ENCODE data around the gene GFER. TPM values are rescaled to one million over a fixed set of nuclear protein-coding genes. Genes with fewer than 3 reads are reported as not detected.

The GFER gene
- polyA plus RNA-seq, 1 of the 3 experiments (the other 2 are of a cell fraction), result 20.4 TPM

GRCh38 chr16:2007081-2007836 is 23.3 kb downstream of the GFER start:
- Histone ChIP-seq H3K4me2 (peak overlapping the region; percentile 97), H3K27ac (ENCODE audit: low read depth in 2 of 2, low read length in 1 of 2) (peak overlapping the region in 1 of 2 experiments; percentile 19; a peak in 1 of 4 replicates), H2AFZ (ENCODE audit: low read depth) (no peak overlapping the region), H4K20me1 (ENCODE audit: insufficient read depth) (peaks cover 65% of the 10 kb centered on the region), H3K9ac (peak overlapping the region; percentile 95), H3K4me3 (ENCODE audit: low read depth in 2 of 2, low read length in 1 of 2) (peak overlapping the region; percentile 90 to 91; a peak in 3 of 4 replicates), H3K36me3 (replicated peaks in 1 of 2; ENCODE audit: control insufficient read depth in 1 of 2, insufficient read depth in 2 of 2, low read length in 1 of 2) (peaks cover 3 to 19% of the 10 kb centered on the region in 2 experiments), H3K79me2 (ENCODE audit: insufficient read depth) (peaks cover 82% of the 10 kb centered on the region), H3K9me2 (no peaks in the 10 kb centered on the region), H3K9me3 (no peaks in the 10 kb centered on the region), H3K4me1 (ENCODE audit: control insufficient read depth in 1 of 2, insufficient read depth in 2 of 2, low read depth in 1 of 2, low read length in 1 of 2) (peaks cover 24 to 61% of the 10 kb centered on the region in 2 experiments; a peak in 3 of 4 replicates), H3K27me3 (ENCODE audit: insufficient read depth) (no peaks in the 10 kb centered on the region), H3F3A (replicated peaks; ENCODE audit: insufficient read depth) (peaks cover 15% of the 10 kb centered on the region)
- 95% methylated on average over 8 of the region's 16 CpGs for WGBS (ENCODE audit: low lambda C conversion rate)
- POLR2A ChIA-PET, result interaction anchor here (1.4 kb wide), 1 partner anchor 148 kb away, joined by 8 read pairs; the partner anchor contains the start of gene TRAF7
- no peak for DNase-seq
- TF ChIP-seq EZH2phosphoT487 (IDR thresholded peaks at IDR 0.05; ENCODE audit: borderline replicate concordance, low read depth), result no peak
- TF ChIP-seq CHD2 (IDR thresholded peaks at IDR 0.05; ENCODE audit: low read length, partially characterized antibody), result no peak
- no peak for TF ChIP-seq NFIC (IDR thresholded peaks at IDR 0.05; ENCODE audit: borderline replicate concordance)
- TF ChIP-seq USF2 (IDR thresholded peaks at IDR 0.05; ENCODE audit: borderline replicate concordance, low read depth, low read length), result no peak
- TF ChIP-seq TCF12 (IDR thresholded peaks at IDR 0.05), result no peak
- TF ChIP-seq CTCF (IDR thresholded peaks at IDR 0.05), result no peak
- TF ChIP-seq ELF1 (IDR thresholded peaks at IDR 0.05), result no peak
- TF ChIP-seq RAD21 (IDR thresholded peaks at IDR 0.05; ENCODE audit: low read length), result no peak
- TF ChIP-seq FOXM1 (IDR thresholded peaks at IDR 0.05; ENCODE audit: low read depth), result no peak
- CTCF ChIA-PET, result interaction anchor here (1.1 to 1.7 kb wide), 2 partner anchors 18 to 40 kb away, joined by 3 to 5 read pairs; partner anchors contain the start of genes NTHL1 and TSC2

- H2AFZ ChIP-seq (ENCODE audit: low read depth), result no peak overlapping the region
- H3K4me1 ChIP-seq (ENCODE audit: control insufficient read depth in 1 of 2, insufficient read depth in 2 of 2, low read depth in 1 of 2, low read length in 1 of 2), result peaks cover 24 to 61% of the 10 kb centered on the region in 2 experiments; a peak in 3 of 4 replicates
- H3K4me2 ChIP-seq, result peak overlapping the region; percentile 97
- peaks cover 74% of the 10 kb centered on the region for H3K79me2 ChIP-seq (ENCODE audit: insufficient read depth)
- TF ChIP-seq EP300 (IDR thresholded peaks at IDR 0.05; ENCODE audit: borderline replicate concordance in 1 of 2, low read depth in 1 of 2, low read length in 1 of 2), result no peak
- no peak for TF ChIP-seq YY1 (IDR thresholded peaks at IDR 0.05; ENCODE audit: low read depth)
- TF ChIP-seq CHD2 (IDR thresholded peaks at IDR 0.05; ENCODE audit: low read length, partially characterized antibody), result no peak
- no peak for TF ChIP-seq NFIC (IDR thresholded peaks at IDR 0.05; ENCODE audit: borderline replicate concordance)
- H3K27ac ChIP-seq (ENCODE audit: low read depth in 2 of 2, low read length in 1 of 2), result peak overlapping the region; percentile 19 to 72; a peak in 2 of 4 replicates
- POLR2A ChIA-PET, result interaction anchor here (0.8 to 1.4 kb wide), 2 partner anchors 10 to 147 kb away, joined by 3 to 8 read pairs; partner anchors contain the start of gene TRAF7
- CTCF ChIA-PET, result interaction anchor here (1.1 to 1.7 kb wide), 7 partner anchors 12 to 140 kb away, joined by 3 to 12 read pairs (median 5); partner anchors contain the start of genes NTHL1, RPS2 and TSC2
- peak overlapping the region; percentile 95; the same call in 1 of the 2 replicates for H3K9ac ChIP-seq
- H3F3A ChIP-seq (replicated peaks; ENCODE audit: insufficient read depth), result peaks cover 15% of the 10 kb centered on the region
- H3K9me3 ChIP-seq, result no peaks in the 10 kb centered on the region
- 32% methylated on average over 10 of the region's 15 CpGs for WGBS (ENCODE audit: low lambda C conversion rate)
- no peaks in the 10 kb centered on the region for H3K9me2 ChIP-seq
- H4K20me1 ChIP-seq (ENCODE audit: insufficient read depth), result peaks cover 61% of the 10 kb centered on the region
- H3K36me3 ChIP-seq (replicated peaks in 1 of 2; ENCODE audit: control insufficient read depth in 1 of 2, insufficient read depth in 2 of 2, low read length in 1 of 2), result peaks cover 2 to 11% of the 10 kb centered on the region in 2 experiments
- H3K4me3 ChIP-seq (ENCODE audit: low read depth in 2 of 2, low read length in 1 of 2), result peak overlapping the region; percentile 90 to 91
- no peaks in the 10 kb centered on the region for H3K27me3 ChIP-seq (ENCODE audit: insufficient read depth)
- no peak for DNase-seq
These were observed 24.1 kb downstream of the GFER start for GRCh38 chr16:2008009-2008526.
